ENCODE results near the gene IMMP2L.

IMMP2L gene

GRCh38 chr7:110921595-110922151 lies 640.6 kb downstream of the IMMP2L start:
- no peak for DNase-seq (ENCODE audit: low spot score)

DNA sequence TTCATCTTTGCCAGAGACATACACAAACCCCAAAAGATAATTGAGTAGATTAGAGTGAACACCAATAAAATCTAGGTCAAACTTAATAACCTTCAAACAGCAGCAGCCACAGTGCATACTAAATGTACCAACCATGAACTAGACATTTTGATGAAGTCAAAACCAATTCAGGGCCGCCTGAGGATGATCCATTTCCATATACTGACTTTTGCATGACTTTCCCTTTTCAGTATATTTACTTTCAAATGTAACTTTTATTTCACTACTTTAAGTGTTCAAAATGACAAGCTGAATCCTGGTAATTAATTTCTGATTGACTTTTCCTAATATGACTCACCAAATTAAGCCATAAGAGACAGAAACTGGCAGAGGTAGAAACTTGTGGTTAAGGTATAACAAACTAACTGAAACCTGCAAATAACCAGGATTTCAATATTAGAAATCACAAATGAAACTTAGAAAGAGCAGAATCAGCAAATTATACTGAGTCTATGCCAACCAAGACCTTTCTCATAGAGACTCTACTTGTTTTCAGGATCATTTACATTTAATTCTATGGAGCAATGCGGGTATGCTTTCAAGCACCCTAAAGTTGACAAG lies 643.2 kb downstream of the IMMP2L start:
- DNase-seq (ENCODE audit: low spot score): no peak

- DNase-seq (ENCODE audit: low spot score): no peak
Measured at GRCh38 chr7:110914263-110914662, 648.0 kb downstream of the IMMP2L start.

- no peak for DNase-seq (ENCODE audit: low spot score)
Measured at GRCh38 chr7:110911632-110912031, 650.7 kb downstream of the IMMP2L start.

DNA sequence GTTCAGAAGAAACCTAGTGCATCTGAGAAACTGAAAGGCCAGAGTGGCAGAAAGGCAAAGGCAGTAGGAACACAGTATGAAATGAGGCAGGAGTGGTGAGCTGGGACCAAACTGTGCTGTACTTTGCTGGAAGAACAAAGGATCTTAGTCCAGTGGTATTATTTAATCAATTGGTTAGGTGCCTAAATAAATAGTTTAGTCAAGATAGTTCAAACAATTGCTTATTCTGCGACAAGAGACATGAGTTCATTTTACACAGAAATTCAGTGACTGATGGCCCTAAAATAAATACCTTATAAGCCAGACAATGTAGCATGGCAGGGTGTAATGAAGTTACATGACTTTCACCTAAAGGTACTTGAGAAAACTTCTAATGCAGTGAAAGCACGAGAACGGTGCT lies 653.2 kb downstream of the IMMP2L start:
- no peak for DNase-seq (ENCODE audit: low spot score)

DNA sequence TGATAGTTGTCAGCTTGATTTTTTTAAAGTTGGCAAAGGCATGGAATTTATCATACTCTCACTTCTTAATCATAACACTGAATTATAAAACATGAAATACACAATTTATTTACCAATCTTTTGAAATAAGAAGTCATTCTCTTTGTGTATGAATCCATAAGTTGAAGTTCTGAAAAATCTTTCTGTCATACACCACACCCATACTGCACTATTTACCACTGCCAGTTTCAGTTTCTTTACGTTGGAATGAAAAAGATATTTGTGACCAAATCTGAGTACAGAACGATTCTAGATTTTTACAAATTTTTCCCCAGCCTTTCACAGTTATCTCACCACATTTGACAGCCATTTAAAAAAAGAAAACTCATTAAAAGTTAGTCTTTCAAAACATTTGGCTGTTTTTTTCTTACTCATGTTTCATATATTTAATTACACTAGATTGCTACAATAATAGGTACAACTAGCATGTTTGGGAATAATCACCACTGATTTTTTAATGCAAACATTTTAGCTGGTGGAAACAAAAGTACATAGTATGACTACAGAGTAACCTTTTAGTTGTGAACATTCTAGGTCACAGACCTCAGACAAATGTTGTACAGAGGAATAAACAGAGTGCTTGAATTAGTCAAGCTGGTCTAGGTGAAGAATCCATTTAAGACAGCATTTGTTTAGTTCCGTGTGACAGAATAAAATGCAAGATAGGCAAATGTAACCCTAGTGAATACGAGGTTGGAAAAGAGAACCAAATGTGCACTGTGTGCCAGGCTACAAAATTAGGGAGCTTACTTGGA lies 656.3 kb downstream of the IMMP2L start:
- DNase-seq (ENCODE audit: low spot score): no peak

GRCh38 chr7:110898516-110898915 lies 663.8 kb downstream of the IMMP2L start:
- DNase-seq (ENCODE audit: low spot score): no peak

DNA sequence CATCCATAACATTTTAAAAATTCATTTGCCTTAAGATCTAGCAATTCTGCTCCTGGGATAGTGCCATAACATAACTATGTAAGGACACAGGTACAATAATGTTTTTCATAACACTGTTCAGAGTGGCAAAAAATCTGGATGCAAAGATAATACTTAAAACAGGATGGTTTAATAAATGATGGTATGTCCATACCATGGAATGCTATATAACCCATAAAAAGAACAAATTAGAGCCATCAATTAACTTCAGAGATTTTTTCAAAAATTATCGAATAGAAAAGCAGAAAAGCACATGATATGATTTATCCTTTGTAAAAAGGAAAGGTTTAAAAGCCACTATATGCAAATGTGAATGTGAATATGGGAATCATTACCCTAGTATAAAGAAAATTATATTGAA lies 664.8 kb downstream of the IMMP2L start:
- no peak for DNase-seq (ENCODE audit: low spot score)

DNA sequence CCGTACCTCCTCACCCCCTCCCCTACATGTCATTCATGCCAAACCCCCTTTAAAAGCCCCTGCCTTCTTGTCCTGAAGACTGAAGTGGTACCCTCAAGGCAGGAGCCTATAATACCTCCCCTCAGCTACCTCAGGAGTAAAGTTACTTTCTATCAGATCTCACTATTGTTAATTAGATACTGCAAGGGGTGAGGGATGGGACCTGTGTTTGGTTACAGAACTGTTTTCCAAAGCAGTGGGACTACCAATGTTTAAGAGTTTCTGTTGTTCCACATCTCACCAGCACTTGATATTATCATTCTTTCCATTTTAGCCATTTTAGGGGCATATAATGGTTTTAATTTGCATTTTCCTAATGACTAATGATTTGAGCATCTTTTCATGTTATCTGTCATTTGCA lies 668.2 kb downstream of the IMMP2L start:
- no peak for DNase-seq (ENCODE audit: low spot score)

- DNase-seq (ENCODE audit: low spot score): no peak
Measured at GRCh38 chr7:110891197-110891596, 671.1 kb downstream of the IMMP2L start.

DNA sequence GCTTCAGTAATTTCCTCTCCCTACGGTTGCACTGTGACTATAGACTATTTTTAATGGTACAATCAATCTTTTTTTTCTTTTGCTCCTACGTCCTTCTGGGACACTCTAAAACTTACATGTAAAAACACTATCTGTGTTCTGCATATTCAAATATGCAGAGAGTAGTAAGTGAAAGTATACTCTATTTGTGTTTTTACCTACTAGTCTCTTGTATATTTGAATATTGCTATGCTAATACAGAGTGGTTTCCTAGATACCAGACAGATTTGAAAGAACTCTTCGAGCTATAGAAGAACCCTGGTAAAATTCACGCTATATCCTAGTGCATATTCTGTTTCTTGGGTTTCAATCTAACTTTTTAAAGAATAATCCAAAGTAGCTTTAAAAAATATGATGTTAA lies 672.2 kb downstream of the IMMP2L start:
- no peak for DNase-seq (ENCODE audit: low spot score)

DNA sequence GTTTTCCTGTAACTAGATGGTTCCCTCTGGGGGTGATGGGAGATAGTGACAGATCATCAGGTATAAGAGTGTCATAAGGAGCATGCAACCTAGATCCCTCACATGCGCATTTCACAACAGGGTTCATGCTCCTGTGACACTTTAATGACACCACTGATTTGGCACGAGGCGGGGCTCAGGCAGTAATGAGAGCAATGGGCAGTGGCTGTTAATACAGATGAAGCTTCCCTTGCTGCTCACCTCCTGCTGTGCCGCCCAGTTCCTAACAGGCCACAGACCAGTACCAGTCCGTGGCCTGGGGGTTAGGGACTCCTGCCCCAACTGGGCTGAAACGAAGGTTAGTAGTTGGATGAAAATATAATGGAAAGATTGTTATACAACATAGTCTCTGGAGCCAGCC lies 673.0 kb downstream of the IMMP2L start:
- DNase-seq (ENCODE audit: low spot score): no peak

DNA sequence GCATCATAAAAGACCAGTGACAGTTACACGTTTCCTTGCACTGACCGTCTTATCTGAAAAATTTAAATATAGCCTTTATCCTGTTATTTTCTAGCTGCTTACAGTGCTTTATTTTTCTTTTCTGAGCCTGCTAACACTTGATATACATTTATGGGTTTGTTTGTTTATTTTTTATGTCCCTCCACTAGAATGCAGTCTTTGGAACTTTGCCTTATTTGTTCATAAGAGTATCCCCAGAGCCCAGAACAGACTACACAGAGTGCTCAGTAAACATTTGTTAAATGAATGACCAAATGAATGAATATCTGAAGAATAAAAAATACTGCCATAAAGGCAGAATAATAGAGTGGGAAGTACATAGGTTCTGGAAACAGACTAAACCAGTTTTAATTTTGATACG lies 673.7 kb downstream of the IMMP2L start:
- DNase-seq (ENCODE audit: low spot score): no peak

DNA sequence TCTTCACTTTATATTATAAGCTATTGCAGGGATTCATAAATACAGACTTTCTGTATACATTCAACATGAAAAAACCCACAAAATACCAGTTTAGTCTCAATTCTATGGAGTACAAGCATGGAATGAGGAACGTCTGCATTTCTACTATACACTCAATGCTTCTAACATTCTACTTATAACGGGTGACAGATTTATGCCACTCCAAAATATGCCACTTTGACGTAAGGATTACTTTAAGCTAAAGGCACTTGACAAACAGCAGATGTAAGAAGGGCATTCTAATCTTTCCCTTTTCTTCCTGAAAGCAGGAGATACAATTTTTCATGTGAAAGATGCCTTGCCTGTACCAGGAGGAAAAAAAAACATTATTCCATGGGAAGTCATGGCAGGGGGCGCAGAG lies 676.8 kb downstream of the IMMP2L start:
- DNase-seq (ENCODE audit: low spot score): no peak

GRCh38 chr7:110881721-110882120 lies 680.6 kb downstream of the IMMP2L start:
- DNase-seq (ENCODE audit: low spot score): no peak

- DNase-seq (ENCODE audit: low spot score): no peak
Measured at GRCh38 chr7:110880971-110881370, 681.3 kb downstream of the IMMP2L start.

- DNase-seq (ENCODE audit: low spot score): no peak
Measured at GRCh38 chr7:110877016-110877415, 685.3 kb downstream of the IMMP2L start.

GRCh38 chr7:110875346-110875745 lies 686.9 kb downstream of the IMMP2L start:
- no peak for DNase-seq (ENCODE audit: low spot score)

DNA sequence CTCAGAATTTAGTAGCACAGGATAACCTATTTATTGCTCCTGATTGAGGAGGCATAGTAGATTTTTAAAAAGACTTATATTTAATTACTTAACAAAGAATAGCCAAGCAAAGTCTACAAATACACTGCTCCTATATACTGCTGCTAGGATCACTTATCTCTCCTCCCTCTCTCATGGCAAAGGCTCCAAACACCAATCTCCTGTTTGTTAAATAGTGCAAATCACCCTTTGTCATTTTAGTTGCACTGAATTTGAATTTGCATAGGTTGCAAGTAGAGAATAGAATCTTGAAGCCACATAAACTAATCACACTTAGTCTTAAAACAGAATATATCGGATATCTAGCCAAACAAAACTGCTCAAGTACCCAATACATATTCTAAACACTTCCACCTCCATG lies 690.4 kb downstream of the IMMP2L start:
- no peak for DNase-seq (ENCODE audit: low spot score)

DNA sequence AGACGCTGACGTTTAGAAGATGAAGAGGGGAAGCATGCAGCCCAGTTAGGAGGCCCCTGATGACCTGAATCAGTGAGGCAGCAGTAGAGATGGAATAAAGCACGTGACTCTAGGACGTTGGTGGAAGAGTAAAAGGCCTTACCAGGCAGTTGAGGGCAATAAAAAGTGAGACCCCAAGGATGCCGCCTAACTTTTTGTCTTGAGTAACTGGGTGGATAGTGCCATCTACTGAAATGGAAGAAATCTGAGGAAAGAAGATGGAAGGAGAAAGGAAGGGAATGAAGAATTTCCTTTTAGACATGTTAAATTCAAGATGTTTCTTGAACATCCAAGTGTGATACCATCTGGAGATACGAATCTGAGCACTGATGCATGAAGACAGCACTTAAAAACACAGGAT lies 691.4 kb downstream of the IMMP2L start:
- DNase-seq (ENCODE audit: low spot score): no peak

DNA sequence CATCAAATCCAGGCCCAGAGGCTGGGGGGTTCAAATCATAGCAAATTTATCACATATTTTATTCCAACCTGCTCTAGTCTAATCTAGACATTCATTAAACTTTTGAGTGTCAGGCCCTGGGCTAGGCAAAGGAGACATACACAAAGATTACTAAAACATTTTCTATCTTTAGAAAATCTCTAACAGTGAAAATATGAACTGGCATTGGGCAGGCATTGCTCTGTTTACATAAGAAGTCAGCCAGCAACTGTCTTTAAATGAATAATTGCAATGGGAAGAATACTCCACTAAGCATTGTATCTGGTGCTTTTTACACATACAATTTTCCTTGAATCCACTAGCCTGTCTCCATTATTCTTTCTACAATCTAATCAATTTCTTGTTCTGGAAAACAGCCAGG lies 693.8 kb downstream of the IMMP2L start:
- no peak for DNase-seq (ENCODE audit: low spot score)

- no peak for DNase-seq (ENCODE audit: low spot score)
Measured at GRCh38 chr7:110867771-110868170, 694.5 kb downstream of the IMMP2L start.

DNA sequence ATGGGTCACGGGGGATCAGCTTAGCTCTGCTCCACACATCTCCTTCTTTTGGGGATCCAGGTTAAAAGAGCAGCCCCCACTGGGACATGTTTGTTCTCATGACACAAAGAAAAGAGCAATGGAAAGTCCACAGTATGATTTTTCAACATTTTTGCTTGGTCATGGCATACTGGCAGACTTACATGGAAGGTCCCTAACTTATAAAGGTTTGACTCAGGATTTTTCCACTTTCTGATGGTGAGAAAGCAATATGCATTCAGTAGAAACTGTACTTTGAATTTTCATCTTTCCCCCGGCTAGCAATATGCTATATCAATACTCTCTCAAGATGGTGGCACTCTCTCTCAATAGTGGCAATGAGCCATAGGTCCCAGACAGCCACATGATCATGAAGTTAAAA lies 699.0 kb downstream of the IMMP2L start:
- DNase-seq (ENCODE audit: low spot score): no peak

DNA sequence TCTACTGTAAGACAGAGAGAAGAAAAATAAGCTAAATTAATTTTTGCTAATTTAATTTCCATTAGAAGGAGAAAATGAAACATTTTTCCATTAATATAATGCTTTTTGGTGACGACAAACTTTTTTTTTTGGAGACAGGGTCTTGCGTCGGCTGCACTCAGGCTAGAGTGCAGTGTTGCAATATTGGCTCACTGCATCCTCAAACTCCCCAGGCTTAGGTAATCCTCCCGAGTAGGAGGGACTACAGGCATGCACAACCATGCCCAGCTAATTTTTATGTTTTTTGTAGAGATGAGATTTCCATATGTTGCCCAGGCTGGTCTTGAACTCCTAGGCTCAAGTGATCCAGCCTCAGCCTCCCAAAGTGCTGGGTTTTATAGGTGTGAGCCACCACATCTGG lies 701.1 kb downstream of the IMMP2L start:
- DNase-seq (ENCODE audit: low spot score): no peak

All from D341Med (cell line).